Stimulated activated CD8-positive, alpha-beta memory T cell treated with anti-CD3 and anti-CD28 coated beads, Interleukin-7, amount 100 ng/mL, for 4 hours (primary cell): ENCODE results near the gene CFAP210.
"Not testable (repeated sequence)": the region's sequence is repeated elsewhere in the genome, so short reads cannot be mapped to it uniquely, and the experiment has no call there.

ENCODE experiments used
- DNase-seq, 2 donors: peaks; one replicate each; pipeline ENCODE4 v3.0.0-alpha.2; 2020; ENCODE audit warnings: low read depth in 2 of 2

Gene CFAP210

DNA sequence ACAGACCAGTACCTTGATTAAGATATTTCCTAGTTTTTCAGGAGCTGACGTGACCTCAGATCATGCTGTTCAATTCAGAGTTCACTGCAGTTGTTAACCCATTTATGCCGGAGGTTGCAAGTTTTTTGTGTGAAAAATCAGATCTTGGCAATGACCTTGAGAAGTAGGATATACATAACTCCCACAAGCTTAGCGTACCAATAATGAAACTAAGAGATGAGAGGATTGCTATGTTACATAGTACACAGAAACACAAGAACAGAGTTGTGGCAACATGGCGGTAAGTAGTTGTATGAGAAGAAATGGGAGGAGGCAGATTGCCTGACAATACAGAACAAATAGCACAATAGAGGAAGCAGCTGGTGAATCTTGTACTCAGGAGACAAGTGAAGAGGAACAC lies 71.0 kb downstream of the CFAP210 start:
- no peak for DNase-seq

DNA sequence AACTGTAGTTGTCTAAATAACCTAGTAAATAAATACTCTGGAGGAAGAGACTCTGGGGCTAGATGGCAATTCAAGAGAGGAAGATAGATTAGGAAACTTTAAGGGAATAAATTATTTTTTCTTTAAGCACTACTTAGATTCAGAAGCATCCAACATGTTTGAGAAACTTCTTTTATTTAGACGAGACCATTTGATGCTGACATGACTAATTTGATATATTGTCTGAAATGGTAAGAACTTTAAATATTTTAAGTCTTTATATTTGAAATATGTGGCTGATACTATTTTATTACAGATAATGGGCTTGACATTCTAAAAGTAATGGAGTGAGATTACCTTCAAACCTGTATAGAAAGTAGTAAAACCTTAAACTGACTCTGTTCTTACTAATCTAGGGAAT lies 73.7 kb downstream of the CFAP210 start:
- no peak for DNase-seq

DNA sequence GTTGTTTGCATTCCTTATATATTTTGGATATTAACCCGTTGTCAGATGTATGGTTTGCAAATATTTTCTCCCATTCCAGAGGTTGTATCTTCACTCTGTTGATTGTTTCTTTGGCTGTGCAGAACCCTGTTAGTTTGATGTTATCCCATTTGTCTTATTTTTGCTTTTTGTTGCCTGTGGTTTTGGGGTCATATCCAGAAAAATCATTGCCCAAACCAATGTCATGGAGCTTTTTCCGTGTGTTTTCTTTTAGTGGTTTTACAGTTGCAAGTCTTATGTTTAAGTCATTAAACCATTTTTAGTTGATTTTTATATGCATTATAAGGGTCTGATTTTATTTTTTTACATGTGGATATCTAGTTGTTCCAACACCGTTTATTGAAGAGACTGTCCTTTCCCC lies 74.3 kb downstream of the CFAP210 start:
- DNase-seq: no peak

DNA sequence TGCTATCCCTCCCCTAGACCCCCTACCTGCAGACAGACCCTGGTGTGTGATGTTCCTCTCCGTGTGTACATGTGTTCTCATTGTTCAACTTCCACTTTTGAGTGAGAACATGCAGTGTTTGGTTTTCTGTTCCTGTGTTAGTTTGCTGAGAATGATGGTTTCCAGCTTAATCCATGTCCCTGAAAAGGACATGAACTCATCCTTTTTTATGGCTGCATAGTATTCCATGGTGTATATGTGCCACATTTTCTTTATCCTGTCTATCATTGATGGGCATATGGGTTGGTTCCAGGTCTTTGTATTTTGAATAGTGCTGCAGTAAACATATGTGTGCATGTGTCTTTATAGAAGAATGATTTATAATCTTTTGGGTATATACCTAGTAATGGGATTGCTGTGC lies 78.2 kb downstream of the CFAP210 start:
- not testable (repeated sequence) for DNase-seq

DNA sequence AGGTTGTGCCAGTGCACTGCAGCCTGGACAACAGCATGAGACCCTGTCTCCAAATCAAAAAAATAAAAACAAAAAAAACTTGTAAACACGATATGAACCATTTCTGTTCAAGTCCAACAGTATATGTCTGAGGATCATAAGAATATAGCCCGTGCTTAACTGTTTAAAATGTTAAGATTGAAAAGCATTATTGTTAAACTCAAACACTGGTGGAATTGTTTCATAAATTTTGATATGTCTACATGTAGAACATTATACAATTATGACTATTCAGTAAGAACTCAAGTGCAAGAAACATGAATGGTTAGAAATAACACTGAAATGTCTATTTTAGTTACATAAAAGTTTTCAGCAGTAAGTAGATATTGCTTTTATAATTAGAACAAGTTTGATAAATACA lies 80.3 kb downstream of the CFAP210 start:
- no peak for DNase-seq

DNA sequence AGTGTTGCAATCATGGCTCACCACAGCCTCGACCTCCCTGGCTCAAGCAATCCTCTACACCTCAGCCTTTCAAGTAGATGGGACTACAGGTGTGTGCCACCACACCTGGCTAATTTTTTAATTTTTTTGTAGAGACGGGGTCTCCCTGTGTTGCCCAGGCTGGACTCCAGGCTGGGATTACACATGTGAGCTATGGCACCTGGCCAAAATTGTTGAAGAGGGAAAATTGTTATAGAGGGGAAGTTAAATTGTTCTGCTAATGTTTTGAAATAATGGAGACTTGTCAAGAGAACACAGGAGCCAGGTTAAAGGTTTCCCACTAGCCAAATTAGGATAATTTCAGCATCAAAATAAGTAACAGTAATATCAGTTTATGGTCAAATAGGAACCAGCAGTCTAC lies 84.9 kb downstream of the CFAP210 start:
- DNase-seq: no peak

DNA sequence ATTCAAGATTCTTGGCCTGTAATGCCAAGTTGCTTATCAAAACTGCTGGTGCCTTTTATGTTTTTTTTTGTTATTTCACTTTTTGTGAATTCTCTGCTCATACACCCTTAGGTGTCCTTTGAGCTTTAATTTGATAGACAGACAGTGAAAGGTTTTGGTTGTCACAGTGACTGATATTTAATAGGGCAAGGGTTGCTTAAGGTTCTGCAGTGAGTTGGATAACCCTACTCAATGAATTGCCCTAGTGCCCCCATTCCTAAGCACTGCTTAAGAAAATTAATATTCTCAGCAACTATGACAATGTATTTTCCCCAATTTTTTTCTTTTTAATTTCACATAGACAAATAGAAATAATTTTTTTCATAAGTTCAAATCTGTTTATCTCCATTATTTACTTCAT lies 94.6 kb downstream of the CFAP210 start:
- DNase-seq: no peak

DNA sequence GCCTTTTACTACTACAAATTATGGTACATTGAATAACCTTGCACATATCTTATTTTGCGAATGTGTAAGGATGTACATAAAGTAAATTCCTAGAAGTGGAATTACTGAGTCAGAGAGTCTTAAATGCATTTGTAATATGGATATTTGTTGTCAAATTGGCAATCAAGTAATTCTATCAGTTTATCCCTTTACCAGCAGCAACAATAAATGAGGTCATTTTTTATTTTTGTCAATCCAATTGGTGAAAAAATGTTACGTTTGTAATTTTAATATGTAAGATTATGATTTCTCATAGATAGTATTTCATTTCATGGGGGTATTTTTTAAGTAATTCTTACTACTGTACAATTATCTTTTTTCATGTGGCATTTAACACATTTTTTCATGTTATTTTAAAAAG lies 95.2 kb downstream of the CFAP210 start:
- DNase-seq: no peak

DNA sequence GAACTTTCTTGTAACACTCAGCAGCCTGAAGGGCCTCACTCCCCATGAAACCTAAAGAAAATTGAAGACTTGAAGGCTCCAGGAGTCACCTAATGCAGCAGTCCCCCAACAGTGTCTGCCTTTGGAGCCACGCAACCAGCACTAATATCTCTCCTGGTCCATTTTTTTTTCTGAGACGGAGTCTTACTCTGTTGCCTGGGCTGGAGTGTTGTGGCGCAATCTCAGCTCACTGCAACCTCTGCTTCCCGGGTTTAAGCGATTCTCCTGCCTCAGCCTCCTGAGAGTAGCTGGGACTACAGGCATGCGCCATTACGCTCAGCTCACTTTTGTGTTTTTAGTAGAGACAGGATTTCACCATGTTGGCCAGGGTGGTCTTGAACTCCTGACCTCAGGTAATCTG lies 97.7 kb downstream of the CFAP210 start:
- not testable (repeated sequence) for DNase-seq
